ENCODE measurements around the gene EIF4G3.
A peak's percentile ranks its signal among the peaks of the same experiment; 100 is the strongest.

Gene EIF4G3

GRCh38 chr1:20983297-20983889 is 193.3 kb downstream of the EIF4G3 start:
- no peak for DNase-seq

- no peak for DNase-seq
These were observed 194.4 kb downstream of the EIF4G3 start for GRCh38 chr1:20982316-20982715.

GRCh38 chr1:20981915-20982314 is 194.8 kb downstream of the EIF4G3 start:
- DNase-seq = peak in 1 of 2 experiments; percentile 6

- no peak for DNase-seq
These were observed 196.6 kb downstream of the EIF4G3 start for GRCh38 chr1:20980051-20980450.

GRCh38 chr1:20978413-20978812 is 198.3 kb downstream of the EIF4G3 start:
- DNase-seq = no peak

GRCh38 chr1:20975668-20976067 is 201.0 kb downstream of the EIF4G3 start:
- no peak for DNase-seq

GRCh38 chr1:20974951-20975350 is 201.7 kb downstream of the EIF4G3 start:
- DNase-seq = no peak

DNA sequence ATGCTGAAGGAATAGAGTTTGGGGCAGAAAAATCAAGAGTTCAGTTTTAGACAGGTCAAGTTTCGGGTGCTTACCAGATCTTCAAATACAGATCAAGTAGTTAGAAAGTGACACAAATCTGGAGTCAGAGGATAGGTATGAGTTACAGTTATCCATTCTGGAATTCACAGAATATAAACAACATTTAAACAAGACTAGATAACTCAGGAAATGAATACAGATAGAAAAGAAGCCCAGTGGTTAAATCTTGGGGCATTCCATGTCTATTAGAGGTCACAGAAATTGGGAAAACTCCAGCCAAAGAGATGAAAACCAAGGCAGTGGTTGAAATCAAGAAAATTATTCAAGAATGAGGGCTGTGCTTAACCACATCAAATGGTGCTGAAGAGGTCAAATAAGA is 202.6 kb downstream of the EIF4G3 start:
- no peak for DNase-seq

GRCh38 chr1:20972855-20973254 is 203.8 kb downstream of the EIF4G3 start:
- DNase-seq = no peak

- peak; percentile 37 to 58 for DNase-seq
These were observed 211.9 kb downstream of the EIF4G3 start for GRCh38 chr1:20964540-20965484.

GRCh38 chr1:20962576-20963258 is 214.0 kb downstream of the EIF4G3 start:
- no peak for DNase-seq

- DNase-seq = peak in 1 of 2 experiments; percentile 7
These were observed 218.3 kb downstream of the EIF4G3 start for GRCh38 chr1:20958430-20958829.

- DNase-seq = no peak
These were observed 220.4 kb downstream of the EIF4G3 start for GRCh38 chr1:20956272-20956671.

GRCh38 chr1:20950679-20951078 is 226.0 kb downstream of the EIF4G3 start:
- DNase-seq = no peak

DNA sequence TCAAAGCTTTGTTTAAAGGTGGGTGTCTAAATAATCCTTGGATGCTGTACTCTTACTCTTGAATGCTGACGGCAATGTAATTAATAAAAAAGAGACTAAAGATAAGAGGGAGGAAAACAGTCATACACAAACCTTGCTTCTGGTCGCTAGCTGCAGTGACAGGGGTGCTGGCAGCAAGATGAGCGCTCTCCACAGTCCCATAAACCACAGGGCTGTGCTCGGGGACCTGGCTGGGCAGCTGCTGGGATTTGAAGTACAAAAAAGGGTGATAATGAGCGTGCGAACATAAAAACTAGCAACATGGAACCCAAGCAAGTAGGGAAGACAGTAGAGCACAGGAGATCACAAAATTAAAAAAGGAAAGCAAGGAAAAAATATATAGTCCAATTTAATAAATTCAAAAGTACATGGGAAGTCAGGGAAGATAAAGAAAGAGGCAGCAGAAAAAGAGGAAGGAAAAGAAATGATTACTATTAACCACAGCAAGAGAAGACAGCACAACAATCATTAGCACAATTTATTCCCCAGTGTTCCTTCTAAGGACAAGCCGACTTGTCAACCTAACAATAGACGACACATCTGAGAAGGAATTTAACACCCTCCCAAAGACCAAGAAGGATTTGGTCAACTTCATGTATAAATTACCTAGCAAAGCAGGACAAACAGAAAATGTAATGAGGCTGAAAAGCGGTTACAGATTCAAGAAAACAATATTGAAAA is 226.7 kb downstream of the EIF4G3 start:
- DNase-seq = peak; percentile 80 to 83

GRCh38 chr1:20948101-20948500 is 228.6 kb downstream of the EIF4G3 start:
- peak; percentile 18 to 20 for DNase-seq

GRCh38 chr1:20947409-20947808 is 229.3 kb downstream of the EIF4G3 start:
- DNase-seq = no peak

GRCh38 chr1:20936621-20937020 is 240.1 kb downstream of the EIF4G3 start:
- no peak for DNase-seq

DNA sequence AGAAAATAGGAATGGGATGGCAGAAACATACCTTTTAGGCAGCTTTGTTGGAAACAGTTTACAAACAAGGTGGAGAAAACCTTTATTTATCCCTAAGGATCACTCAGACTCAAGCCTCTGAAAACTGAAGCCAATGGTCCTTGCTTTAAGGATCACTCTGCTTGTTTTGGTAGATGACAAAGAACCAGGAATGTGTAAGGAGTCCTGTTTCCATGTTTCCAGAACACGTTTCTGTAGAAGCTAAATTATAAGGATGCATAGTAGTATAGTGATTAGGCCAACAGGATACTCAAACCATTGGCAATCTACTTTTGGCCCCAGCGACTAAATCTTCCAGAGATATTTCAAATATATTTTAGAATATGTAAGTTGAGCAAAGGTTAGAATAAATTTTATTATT is 240.5 kb downstream of the EIF4G3 start:
- no peak for DNase-seq

- no peak for DNase-seq
These were observed 241.0 kb downstream of the EIF4G3 start for GRCh38 chr1:20935717-20936116.

DNA sequence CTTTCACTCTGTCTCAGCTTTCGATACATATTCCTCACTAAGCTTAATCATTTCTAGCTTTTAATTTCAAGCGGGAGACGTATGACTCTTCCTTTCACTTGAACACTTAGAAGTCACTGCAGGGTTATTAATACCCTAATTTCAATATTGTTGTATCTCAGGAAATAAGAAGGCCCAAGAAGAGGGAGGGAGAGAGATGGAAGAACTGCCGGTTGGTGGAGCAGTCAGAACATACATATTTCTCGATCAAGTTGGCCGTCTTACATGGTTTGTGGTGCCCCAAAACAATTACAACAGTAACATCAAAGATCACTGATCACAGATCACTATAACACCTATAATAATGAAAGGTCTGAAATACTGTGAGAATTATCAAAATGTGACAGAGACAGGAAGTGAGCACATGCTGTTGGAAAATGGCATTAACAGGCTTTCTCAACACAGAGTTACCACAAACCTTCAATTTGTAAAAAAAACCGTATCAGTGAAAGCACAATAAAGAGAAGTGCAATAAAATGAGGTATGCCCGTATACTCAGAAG is 244.2 kb downstream of the EIF4G3 start:
- peak in 1 of 2 experiments; percentile 4 for DNase-seq

DNA sequence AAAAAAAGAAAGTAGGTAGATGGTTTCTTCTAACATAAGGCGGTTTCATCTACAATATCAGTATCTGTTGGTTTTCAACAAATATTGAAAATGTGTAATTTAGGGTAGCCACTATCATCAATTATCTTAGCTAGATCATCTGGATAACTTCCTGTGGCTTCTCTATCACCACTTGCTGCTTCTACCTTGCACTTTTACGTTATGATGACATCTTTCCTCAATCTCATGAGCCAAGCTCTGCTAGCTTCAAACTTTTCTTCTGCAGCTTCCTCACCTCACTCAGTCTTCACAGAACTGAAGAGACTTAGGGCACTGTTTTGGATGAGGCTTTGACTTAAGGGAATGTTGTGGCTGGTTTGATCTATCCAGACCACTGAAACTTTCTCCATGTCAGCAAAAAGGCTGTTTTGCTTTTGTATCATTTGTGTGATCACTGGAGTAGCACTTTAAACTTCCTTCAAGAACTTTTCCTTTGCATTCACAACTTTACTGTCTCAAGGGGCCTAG is 244.7 kb downstream of the EIF4G3 start:
- no peak for DNase-seq
